Psoas muscle (tissue), 8 donors: ENCODE data around the gene INSYN2A. TPM values are rescaled to one million over a fixed set of nuclear protein-coding genes. Genes with fewer than 3 reads are reported as not detected.
A peak's percentile ranks its signal among the peaks of the same experiment; 100 is the strongest.

Experiments used
- ATAC-seq, 4 donors: fragments of 200-7000 bp; cut with Tn5 transposase; one replicate each; pipeline ENCODE4 v1.9.1; 2020; ENCODE audit warnings: moderate library complexity in 3 of 4, mild to moderate bottlenecking in 2 of 4
- DNase-seq, 2 donors: peaks; one replicate each; pipeline ENCODE4 v3.0.0-alpha.2; 2020
- H3K27ac ChIP-seq: fragments of 200-600 bp; one replicate; pipeline ENCODE4 v1.8.0; 2022
- H3K27me3 ChIP-seq, 3 donors: fragments of 200-600 bp in 1 of 3; one replicate each; pipeline versions ENCODE4 v1.6.1 to v1.8.0; 2013 to 2022; ENCODE audit warnings: low read length in 2 of 3, mild to moderate bottlenecking in 2 of 3, moderate library complexity in 1 of 3; ENCODE audit not compliant: insufficient read depth in 3 of 3
- H3K36me3 ChIP-seq, 2 donors: fragments of 200-600 bp in 1 of 2; one replicate each; pipeline versions ENCODE4 v1.6.1 to v1.8.0; 2013 to 2022; ENCODE audit warnings: low read depth in 1 of 2, mild to moderate bottlenecking in 1 of 2, moderate library complexity in 1 of 2; ENCODE audit not compliant: insufficient read depth in 1 of 2
- H3K4me1 ChIP-seq: fragments of 200-600 bp; one replicate; pipeline ENCODE4 v1.8.0; 2022
- H3K4me3 ChIP-seq: fragments of 200-600 bp; one replicate; pipeline ENCODE4 v1.8.0; 2022; ENCODE audit warnings: mild to moderate bottlenecking
- H3K9me3 ChIP-seq: fragments of 200-600 bp; one replicate; pipeline ENCODE4 v1.8.0; 2022
- CTCF ChIP-seq: fragments of 200-600 bp; IDR thresholded peaks from one replicate; pipeline ENCODE4 v1.8.0; 2022; ENCODE audit warnings: antibody characterized with exemption
- WGBS, 3 donors: extraction: QIAGEN DNeasy Blood & Tissue Kit; methylation state at CpG; one replicate each; pipeline versions ENCODE4 v1.1.6 to v1.1.7; 2013; 5-methylcytosine and 5-hydroxymethylcytosine counted together
- intact Hi-C, 2 donors: fragments of 100-400 bp; cut with DNase I; formaldehyde crosslinking; loops; one replicate each; pipeline versions ENCODE4 v1.11.0 to v1.14.2; 2022
- polyA plus RNA-seq, 3 donors: library from polyadenylated mRNA; stranded (reverse); fragments of 200-250 nt; gene quantifications; one replicate each; pipeline ENCODE4 v1.2.3, GENCODE V29; 2013
- total RNA-seq, 4 donors: library from RNA; stranded (reverse); fragmentation: NEBNext Ultra II Directional in 2 of 4; extraction: Animal tissue kit (Norgen Biotek cat#: 25700) in 2 of 4; gene quantifications; one replicate each; pipeline versions ENCODE4 v1.2.1 to v1.2.4, GENCODE V29; 2021 to 2023
- donor health status: healthy with polysubstance abuse.
- donor health status: DM: no; HTN: no; CAD: no; lungs with moderate emphysema.
- donor health status: Bipolar disorder and iron deficiency.
- donor health status: healthy.
- donor health status: DM: yes; HTN: yes; CAD: no.
- donor health status: DM: no; HTN: no; CAD: no.
- donor health status: DM: no; HTN: no; CAD: no.
- donor health status: DM: yes; HTN: yes; CAD: no.

Gene INSYN2A
- total and polyA plus RNA-seq, 7 donors = 0.01 to 0.19 (median 0.10) TPM; not detected in 2

DNA sequence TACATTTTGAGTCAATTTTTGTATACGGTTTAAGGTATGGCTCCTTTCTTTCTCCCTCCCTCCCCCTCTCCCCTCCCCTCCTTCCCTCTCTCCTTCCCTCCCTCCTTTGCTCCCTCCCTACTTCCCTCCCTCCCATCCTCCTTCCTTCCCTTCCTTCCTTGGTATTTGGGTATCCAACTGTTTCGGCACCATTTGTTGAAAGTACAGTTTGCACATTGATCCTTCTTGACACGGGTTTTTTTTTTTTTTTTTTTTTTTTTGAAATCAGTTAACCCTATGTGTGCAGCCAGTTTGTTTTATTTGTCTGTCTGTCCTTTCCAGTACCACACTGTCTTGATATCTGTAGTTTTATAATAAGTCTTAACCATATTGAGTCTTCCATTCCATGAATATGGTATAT, 39.9 kb upstream of the INSYN2A start:
- WGBS, 3 donors = 75 to 83% (median 80%) methylated on average over 3 of the region's 3 CpGs
- DNase-seq = no peak
- intact Hi-C loops = no loop called here
- Histone ChIP-seq H3K27ac (no peak overlapping the region), H3K27me3 (no peaks in the 10 kb centered on the region), H3K4me1 (no peaks in the 10 kb centered on the region), H3K9me3 (no peaks in the 10 kb centered on the region), H3K4me3 (no peak overlapping the region), H3K36me3 (no peaks in the 10 kb centered on the region)
- TF ChIP-seq CTCF = no peak
- no peak for ATAC-seq

GRCh38 chr10:127234306-127234800, 38.0 kb upstream of the INSYN2A start:
- no peak for TF ChIP-seq CTCF
- no peaks in the 10 kb centered on the region for H3K9me3 ChIP-seq
- 62 to 82% (median 77%) methylated on average over 1 of the region's 1 CpG for WGBS, 3 donors
- H3K36me3 ChIP-seq = no peaks in the 10 kb centered on the region
- no peak overlapping the region for H3K27ac ChIP-seq
- intact Hi-C loops = no loop called here
- no peaks in the 10 kb centered on the region for H3K4me1 ChIP-seq
- no peaks in the 10 kb centered on the region for H3K27me3 ChIP-seq
- H3K4me3 ChIP-seq = no peak overlapping the region
- DNase-seq (no peak), ATAC-seq (no peak)

- ATAC-seq = no peak
- WGBS, 3 donors = 33 to 46% (median 41%) methylated on average over 12 of the region's 12 CpGs
- no peaks in the 10 kb centered on the region for H3K9me3 ChIP-seq
- no peak overlapping the region for H3K4me3 ChIP-seq
- no peaks in the 10 kb centered on the region for H3K4me1 ChIP-seq
- peak in 1 of 2 donors; percentile 19 for DNase-seq
- H3K27ac ChIP-seq = no peak overlapping the region
- intact Hi-C loops = no loop called here
- no peak for TF ChIP-seq CTCF
- H3K27me3 ChIP-seq = no peaks in the 10 kb centered on the region
- H3K36me3 ChIP-seq = no peaks in the 10 kb centered on the region
These were observed 31.9 kb upstream of the INSYN2A start for GRCh38 chr10:127228195-127228787.

- H3K27ac ChIP-seq = no peak overlapping the region
- H3K36me3 ChIP-seq = no peaks in the 10 kb centered on the region
- H3K4me1 ChIP-seq = no peaks in the 10 kb centered on the region
- DNase-seq = no peak
- no peak for TF ChIP-seq CTCF
- H3K27me3 ChIP-seq = no peaks in the 10 kb centered on the region
- no peak for ATAC-seq
- no peak overlapping the region for H3K4me3 ChIP-seq
- WGBS, 3 donors = 28 to 42% (median 34%) methylated on average over 1 of the region's 1 CpG
- intact Hi-C loops = no loop called here
- no peaks in the 10 kb centered on the region for H3K9me3 ChIP-seq
These were observed 31.3 kb upstream of the INSYN2A start for GRCh38 chr10:127227663-127228062.

- DNase-seq = no peak
- H3K27ac ChIP-seq = no peak overlapping the region
- H3K36me3 ChIP-seq = no peaks in the 10 kb centered on the region
- no peak for TF ChIP-seq CTCF
- no peaks in the 10 kb centered on the region for H3K4me1 ChIP-seq
- no peak overlapping the region for H3K4me3 ChIP-seq
- H3K27me3 ChIP-seq = no peaks in the 10 kb centered on the region
- intact Hi-C loops = no loop called here
- no peak for ATAC-seq
- H3K9me3 ChIP-seq = no peaks in the 10 kb centered on the region
- 92 to 95% (median 95%) methylated on average over 10 of the region's 10 CpGs for WGBS, 3 donors
These were observed 30.6 kb upstream of the INSYN2A start for GRCh38 chr10:127227027-127227426.
